ENCODE measurements around the gene PDSS2.

DNA sequence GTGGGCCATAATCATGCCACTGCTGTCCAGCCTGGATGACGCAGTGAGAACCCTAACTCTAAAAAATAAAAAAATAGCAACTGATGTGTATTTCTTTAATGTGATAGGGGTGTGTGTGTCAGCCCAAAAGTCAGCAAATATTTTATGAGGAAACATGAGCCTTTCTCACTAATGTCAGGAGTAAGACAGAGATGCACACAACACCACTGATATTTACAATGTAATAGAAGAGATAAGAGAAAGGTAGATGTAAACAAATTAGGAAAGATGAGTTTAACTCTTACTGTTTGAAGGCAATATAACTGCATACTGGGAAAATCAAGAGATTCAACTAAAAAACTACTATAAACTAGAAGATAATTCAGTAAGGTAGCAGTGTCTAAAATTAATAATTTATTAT, 244.0 kb downstream of the PDSS2 start:
- TF ChIP-seq POLR2A (IDR thresholded peaks at IDR 0.05; ENCODE audit: low read length) (no peak), GATA1 (IDR thresholded peaks at IDR 0.05; ENCODE audit: low read depth, low read length) (no peak)
